GM19463 (cell line): ENCODE data around the gene CLUH.

Experiments
- ATAC-seq: cut with Tn5 transposase; IDR thresholded peaks from one replicate; pipeline ENCODE4 v1.9.1; 2021; ENCODE audit warnings: mild to moderate bottlenecking, moderate library complexity; ENCODE audit not compliant: unreplicated experiment

The CLUH gene

GRCh38 chr17:2722611-2723010, 11.0 kb upstream of the CLUH start:
- ATAC-seq = no peak

- no peak for ATAC-seq
Observed at GRCh38 chr17:2721603-2722002, 10.0 kb upstream of the CLUH start.

GRCh38 chr17:2719861-2720260, 8.3 kb upstream of the CLUH start:
- no peak for ATAC-seq

- no peak for ATAC-seq
Observed at GRCh38 chr17:2718150-2718938, 6.8 kb upstream of the CLUH start.

- ATAC-seq = no peak
Observed at GRCh38 chr17:2716649-2717048, 5.1 kb upstream of the CLUH start.

GRCh38 chr17:2713881-2714280, 2.3 kb upstream of the CLUH start:
- no peak for ATAC-seq

GRCh38 chr17:2712300-2713043, 908 bp upstream of the CLUH start:
- no peak for ATAC-seq

- ATAC-seq = no peak
Observed at GRCh38 chr17:2710803-2711607, 559 bp downstream of the CLUH start.

GRCh38 chr17:2710071-2710802, 1.3 kb downstream of the CLUH start:
- no peak for ATAC-seq

- ATAC-seq = peak; percentile 44
Observed at GRCh38 chr17:2709183-2709661, 2.3 kb downstream of the CLUH start.

GRCh38 chr17:2708585-2709182, 2.9 kb downstream of the CLUH start:
- ATAC-seq = no peak

GRCh38 chr17:2707721-2708584, 3.6 kb downstream of the CLUH start:
- ATAC-seq = no peak

- ATAC-seq = no peak
Observed at GRCh38 chr17:2706911-2707510, 4.6 kb downstream of the CLUH start.

GRCh38 chr17:2705888-2706795, 5.4 kb downstream of the CLUH start:
- no peak for ATAC-seq

GRCh38 chr17:2705263-2705662, 6.3 kb downstream of the CLUH start:
- ATAC-seq = no peak

GRCh38 chr17:2704890-2705248, 6.7 kb downstream of the CLUH start:
- ATAC-seq = no peak

- no peak for ATAC-seq
Observed at GRCh38 chr17:2704031-2704889, 7.3 kb downstream of the CLUH start.
